Liver (tissue), 3 donors: ENCODE measurements around the gene TMEM260.

Source experiments
- ATF3 ChIP-seq: IDR thresholded peaks from 2 replicates; pipeline ENCODE4 v1.6.1; 2016; ENCODE audit warnings: antibody characterized with exemption
- CTCF ChIP-seq: fragments of 150-350 bp; IDR thresholded peaks from 2 replicates; pipeline ENCODE4 v1.5.1; 2017; ENCODE audit warnings: improper control_type of control experiment, low read depth, low read length; ENCODE audit not compliant: missing input control
- JUND ChIP-seq, 2 donors: IDR thresholded peaks; 2 replicates each; pipeline ENCODE4 v1.6.1; 2016; ENCODE audit warnings: antibody characterized with exemption in 2 of 2
- RAD21 ChIP-seq, 2 donors: IDR thresholded peaks; 2 replicates each; pipeline ENCODE4 v1.6.1; 2016; ENCODE audit warnings: antibody characterized with exemption in 2 of 2, mild to moderate bottlenecking in 2 of 2
- RXRA ChIP-seq, 2 donors: IDR thresholded peaks; 2 replicates each; pipeline ENCODE4 v1.6.1; 2017 to 2018; ENCODE audit warnings: antibody characterized with exemption in 2 of 2, mild to moderate bottlenecking in 1 of 2
- SP1 ChIP-seq: IDR thresholded peaks from 2 replicates; pipeline ENCODE4 v1.6.1; 2018; ENCODE audit warnings: antibody characterized with exemption, mild to moderate bottlenecking
- TAF1 ChIP-seq: conservative IDR thresholded peaks from 2 replicates; pipeline ENCODE4 v1.6.1; 2016; ENCODE audit warnings: antibody characterized with exemption, mild to moderate bottlenecking
- YY1 ChIP-seq: IDR thresholded peaks from 2 replicates; pipeline ENCODE4 v1.6.1; 2016; ENCODE audit warnings: antibody characterized with exemption, mild to moderate bottlenecking
- ZBTB33 ChIP-seq: IDR thresholded peaks from 2 replicates; pipeline ENCODE4 v1.6.1; 2016; ENCODE audit warnings: antibody characterized with exemption
- donor health status: healthy.
- donor health status: healthy.

- no peak for TF ChIP-seq ZBTB33
- no peak for TF ChIP-seq CTCF
- TF ChIP-seq RAD21 (IDR thresholded peaks at IDR 0.05), result no peak
- TF ChIP-seq ATF3, result no peak
- no peak for TF ChIP-seq YY1
- TF ChIP-seq JUND (IDR thresholded peaks at IDR 0.05), result no peak
- TF ChIP-seq RXRA (IDR thresholded peaks at IDR 0.05), result no peak
- TF ChIP-seq TAF1, result no peak
- no peak for TF ChIP-seq SP1
These were observed 25.3 kb upstream of the TMEM260 start for GRCh38 chr14:56554301-56554700.
